ENCODE measurements around the gene SEC16A. TPM values are rescaled to one million over a fixed set of nuclear protein-coding genes. Genes with fewer than 3 reads are reported as not detected.

The SEC16A gene
- total and polyA plus RNA-seq, 5 donors from 2014 or later: 17.7 to 74.4 (median 21.3) TPM

- peaks cover 33% of the 10 kb centered on the region for H3K4me1 ChIP-seq (ENCODE audit: control insufficient read depth, insufficient read depth, low read length, poor library complexity, severe bottlenecking)
- ATAC-seq (ENCODE audit: low read depth in 2 of 2): peak; percentile 82 to 85
- peak within 1 kb of the TSS; percentile 56 for H3K4me3 ChIP-seq (ENCODE audit: low read depth, low read length)
- H3K27ac Mint-ChIP-seq: peak within 1 kb of the TSS in 1 of 3 donors; percentile 79
- peak within 1 kb of the TSS; percentile 65 for H3K27ac ChIP-seq (ENCODE audit: insufficient read depth, low read length, poor library complexity, severe bottlenecking)
- no peaks in the 10 kb centered on the region for H3K9me3 ChIP-seq (ENCODE audit: control insufficient read depth in 2 of 2, low read length in 2 of 2)
- peaks cover 4% of the 10 kb centered on the region for H3K27me3 Mint-ChIP-seq
- H3K36me3 ChIP-seq (ENCODE audit: control insufficient read depth, insufficient read depth, low read length): peaks cover 24% of the 10 kb centered on the region
- DNase-seq: peak; percentile 73 to 84 (median 76)
- no peaks in the 10 kb centered on the region for H3K27me3 ChIP-seq (ENCODE audit: control insufficient read depth, insufficient read depth, low read length)
- H3K4me1 Mint-ChIP-seq: peaks cover 0 to 32% (median 19%) of the 10 kb centered on the region in 4 donors
- peaks cover 22% of the 10 kb centered on the region for H3K36me3 Mint-ChIP-seq
- peak within 1 kb of the TSS; percentile 87 to 95 (median 92) for H3K4me3 Mint-ChIP-seq
- H3K9me3 Mint-ChIP-seq: peaks cover 0 to 2% (median 0%) of the 10 kb centered on the region in 7 donors
These were observed 43.1 kb downstream of the SEC16A start, which contains the start of gene INPP5E for GRCh38 chr9:136439481-136440408. Gene INPP5E, minus strand, starts transcription at chr9:136439845. Its CDS starts 426 bp downstream, at chr9:136439419.

- Mint-ChIP-seq H3K36me3 (peaks cover 19% of the 10 kb centered on the region), H3K4me3 (peak overlapping the region; percentile 87 to 95 (median 92)), H3K27me3 (peaks cover 4% of the 10 kb centered on the region), H3K4me1 (peaks cover 0 to 32% (median 19%) of the 10 kb centered on the region in 4 donors), H3K9me3 (peaks cover 0 to 2% (median 0%) of the 10 kb centered on the region in 7 donors), H3K27ac (peak overlapping the region in 2 of 3 donors; percentile 69 to 81)
- Histone ChIP-seq H3K4me1 (ENCODE audit: control insufficient read depth, insufficient read depth, low read length, poor library complexity, severe bottlenecking) (peaks cover 33% of the 10 kb centered on the region), H3K9me3 (ENCODE audit: control insufficient read depth in 2 of 2, low read length in 2 of 2) (no peaks in the 10 kb centered on the region), H3K27me3 (ENCODE audit: control insufficient read depth, insufficient read depth, low read length) (no peaks in the 10 kb centered on the region), H3K27ac (ENCODE audit: insufficient read depth, low read length, poor library complexity, severe bottlenecking) (peak overlapping the region; percentile 65), H3K36me3 (ENCODE audit: control insufficient read depth, insufficient read depth, low read length) (peaks cover 18% of the 10 kb centered on the region), H3K4me3 (ENCODE audit: low read depth, low read length) (peak overlapping the region; percentile 56)
- ATAC-seq (ENCODE audit: low read depth in 2 of 2) (peak; percentile 59 to 64), DNase-seq (peak; percentile 41 to 68 (median 44))
These were observed 44.0 kb downstream of the SEC16A start for GRCh38 chr9:136438548-136439480.

GRCh38 chr9:136437839-136438547 lies 44.8 kb downstream of the SEC16A start:
- peak overlapping the region; percentile 87 to 95 (median 92) for H3K4me3 Mint-ChIP-seq
- H3K27ac Mint-ChIP-seq: peak overlapping the region; percentile 32 to 81 (median 69)
- Histone ChIP-seq H3K9me3 (ENCODE audit: control insufficient read depth in 2 of 2, low read length in 2 of 2) (no peaks in the 10 kb centered on the region), H3K4me1 (ENCODE audit: control insufficient read depth, insufficient read depth, low read length, poor library complexity, severe bottlenecking) (peaks cover 33% of the 10 kb centered on the region), H3K36me3 (ENCODE audit: control insufficient read depth, insufficient read depth, low read length) (peaks cover 9% of the 10 kb centered on the region), H3K4me3 (ENCODE audit: low read depth, low read length) (peak overlapping the region; percentile 56), H3K27me3 (ENCODE audit: control insufficient read depth, insufficient read depth, low read length) (no peaks in the 10 kb centered on the region), H3K27ac (ENCODE audit: insufficient read depth, low read length, poor library complexity, severe bottlenecking) (peak overlapping the region; percentile 65)
- DNase-seq (peak in 1 of 3 donors; percentile 14), ATAC-seq (ENCODE audit: low read depth in 2 of 2) (no peak)
- H3K36me3 Mint-ChIP-seq: peaks cover 16% of the 10 kb centered on the region
- H3K4me1 Mint-ChIP-seq: peaks cover 0 to 29% (median 19%) of the 10 kb centered on the region in 4 donors
- peaks cover 4% of the 10 kb centered on the region for H3K27me3 Mint-ChIP-seq
- peaks cover 0 to 2% (median 0%) of the 10 kb centered on the region in 7 donors for H3K9me3 Mint-ChIP-seq

DNA sequence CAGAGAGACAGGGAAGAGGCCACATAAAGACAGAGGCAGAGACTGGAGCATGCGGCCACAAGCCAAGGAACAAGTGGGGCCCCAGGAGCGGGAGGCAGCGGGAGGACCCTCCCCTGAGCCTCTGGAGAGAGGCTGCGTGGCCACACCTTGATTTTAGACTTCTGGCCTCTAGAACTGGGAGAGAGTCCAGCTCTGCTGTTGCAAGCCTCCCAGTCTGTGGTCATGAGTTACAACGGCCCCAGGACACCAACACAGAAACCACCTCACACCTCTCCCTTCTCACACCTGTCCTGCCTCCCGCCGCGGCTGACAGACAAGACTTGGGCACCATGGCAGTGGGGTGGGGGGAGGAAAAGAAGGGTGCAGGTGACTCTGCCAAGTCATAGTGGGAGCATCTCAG lies 45.4 kb downstream of the SEC16A start:
- Histone ChIP-seq H3K36me3 (ENCODE audit: control insufficient read depth, insufficient read depth, low read length) (peaks cover 5% of the 10 kb centered on the region), H3K27ac (ENCODE audit: insufficient read depth, low read length, poor library complexity, severe bottlenecking) (no peak overlapping the region), H3K4me1 (ENCODE audit: control insufficient read depth, insufficient read depth, low read length, poor library complexity, severe bottlenecking) (peaks cover 33% of the 10 kb centered on the region), H3K4me3 (ENCODE audit: low read depth, low read length) (no peak overlapping the region), H3K27me3 (ENCODE audit: control insufficient read depth, insufficient read depth, low read length) (no peaks in the 10 kb centered on the region), H3K9me3 (ENCODE audit: control insufficient read depth in 2 of 2, low read length in 2 of 2) (no peaks in the 10 kb centered on the region)
- DNase-seq: no peak
- H3K9me3 Mint-ChIP-seq: no peaks in the 10 kb centered on the region
- H3K27ac Mint-ChIP-seq: peak overlapping the region; percentile 44 to 80 (median 52)
- no peak for ATAC-seq (ENCODE audit: low read depth in 2 of 2)
- H3K36me3 Mint-ChIP-seq: peaks cover 10% of the 10 kb centered on the region
- H3K4me3 Mint-ChIP-seq: peak overlapping the region; percentile 87 to 95 (median 92)
- H3K27me3 Mint-ChIP-seq: peaks cover 4% of the 10 kb centered on the region
- H3K4me1 Mint-ChIP-seq: peaks cover 0 to 29% (median 19%) of the 10 kb centered on the region in 4 donors

DNA sequence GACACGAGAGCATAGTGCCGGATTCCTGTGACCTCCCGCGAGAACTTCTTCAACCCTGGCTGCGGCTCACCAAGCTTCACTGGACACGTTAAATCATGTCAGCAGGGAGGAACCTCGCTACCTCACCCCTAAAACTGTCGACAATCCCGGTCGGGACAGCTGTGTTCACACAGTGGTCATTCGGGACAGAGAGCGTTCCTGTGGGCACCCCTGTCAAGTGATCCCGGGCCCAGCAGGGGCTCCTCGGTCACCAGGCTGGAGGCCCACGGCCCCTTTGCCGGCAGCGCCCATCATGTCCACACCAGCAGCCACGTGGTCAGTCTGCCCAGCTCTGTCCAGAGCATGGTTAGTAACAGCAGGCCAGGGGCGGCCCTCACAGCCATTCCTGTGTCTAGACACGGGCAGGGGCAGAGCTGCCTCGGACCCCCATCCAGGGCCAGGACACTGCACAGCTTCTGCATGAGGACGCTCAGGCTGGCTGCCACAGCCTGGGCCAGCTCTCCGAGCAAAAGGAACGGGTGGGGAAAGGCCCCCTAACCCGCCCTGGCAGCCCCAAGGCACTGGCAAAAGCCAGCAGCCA lies 46.7 kb downstream of the SEC16A start:
- no peaks in the 10 kb centered on the region for H3K9me3 Mint-ChIP-seq
- H3K4me3 Mint-ChIP-seq: peak overlapping the region in 3 of 4 donors; percentile 87 to 95 (median 90)
- H3K27ac Mint-ChIP-seq: peak overlapping the region; percentile 43 to 92 (median 75)

GRCh38 chr9:136434580-136435169 lies 48.2 kb downstream of the SEC16A start:
- no peak for ATAC-seq (ENCODE audit: low read depth in 2 of 2)
- Histone ChIP-seq H3K27me3 (ENCODE audit: control insufficient read depth, insufficient read depth, low read length) (no peaks in the 10 kb centered on the region), H3K4me1 (ENCODE audit: control insufficient read depth, insufficient read depth, low read length, poor library complexity, severe bottlenecking) (peaks cover 28% of the 10 kb centered on the region), H3K9me3 (ENCODE audit: control insufficient read depth in 2 of 2, low read length in 2 of 2) (no peaks in the 10 kb centered on the region), H3K4me3 (ENCODE audit: low read depth, low read length) (no peak overlapping the region), H3K36me3 (ENCODE audit: control insufficient read depth, insufficient read depth, low read length) (peaks cover 10% of the 10 kb centered on the region), H3K27ac (ENCODE audit: insufficient read depth, low read length, poor library complexity, severe bottlenecking) (no peak overlapping the region)
- H3K36me3 Mint-ChIP-seq: peaks cover 5% of the 10 kb centered on the region
- H3K4me3 Mint-ChIP-seq: no peak overlapping the region
- no peak overlapping the region for H3K27ac Mint-ChIP-seq
- no peak for DNase-seq
- peaks cover 0 to 27% (median 19%) of the 10 kb centered on the region in 4 donors for H3K4me1 Mint-ChIP-seq
- no peaks in the 10 kb centered on the region for H3K9me3 Mint-ChIP-seq
- no peaks in the 10 kb centered on the region for H3K27me3 Mint-ChIP-seq

More for the DNA sequence above, 46.7 kb downstream of the SEC16A start:
- Histone ChIP-seq H3K4me3 (ENCODE audit: low read depth, low read length) (no peak overlapping the region), H3K27ac (ENCODE audit: insufficient read depth, low read length, poor library complexity, severe bottlenecking) (no peak overlapping the region), H3K4me1 (ENCODE audit: control insufficient read depth, insufficient read depth, low read length, poor library complexity, severe bottlenecking) (peaks cover 33% of the 10 kb centered on the region), H3K36me3 (ENCODE audit: control insufficient read depth, insufficient read depth, low read length) (no peaks in the 10 kb centered on the region), H3K9me3 (ENCODE audit: control insufficient read depth in 2 of 2, low read length in 2 of 2) (no peaks in the 10 kb centered on the region), H3K27me3 (ENCODE audit: control insufficient read depth, insufficient read depth, low read length) (no peaks in the 10 kb centered on the region)
- DNase-seq (no peak), ATAC-seq (ENCODE audit: low read depth in 2 of 2) (no peak)
- Mint-ChIP-seq H3K27me3 (peaks cover 4% of the 10 kb centered on the region), H3K36me3 (peaks cover 5% of the 10 kb centered on the region), H3K4me1 (peaks cover 0 to 27% (median 19%) of the 10 kb centered on the region in 4 donors)

Measured in CD4-positive, CD25-positive, alpha-beta regulatory T cell (primary cell).